ENCODE measurements around the gene TNFAIP8.

- TF ChIP-seq CTCF (IDR thresholded peaks at IDR 0.05) (no peak), EZH2 (IDR thresholded peaks at IDR 0.05) (no peak), EZH2phosphoT487 (IDR thresholded peaks at IDR 0.05) (no peak)
Observed at GRCh38 chr5:119396030-119396664, 40.3 kb downstream of the TNFAIP8 start.

All from neural progenitor cell (in vitro differentiated cells).